RPMI7951 (cell line): ENCODE measurements around the gene SLC22A31. TPM values are rescaled to one million over a fixed set of nuclear protein-coding genes. Genes with fewer than 3 reads are reported as not detected.
A peak's percentile ranks its signal among the peaks of the same experiment; 100 is the strongest.

Experiments used
- DNase-seq: peaks from one replicate; pipeline ENCODE4 v3.0.0-alpha.2; 2012; ENCODE audit warnings: low read depth
- total RNA-seq: library from RNA; depleted of rRNA; stranded (reverse); fragments of >200 nt; shearing (Covaris generic); gene quantifications from 2 replicates; pipeline ENCODE4 v1.2.3, GENCODE V29; 2014

The SLC22A31 gene
- total RNA-seq, 1 experiment from 2014 or later = 0.12 TPM

DNA sequence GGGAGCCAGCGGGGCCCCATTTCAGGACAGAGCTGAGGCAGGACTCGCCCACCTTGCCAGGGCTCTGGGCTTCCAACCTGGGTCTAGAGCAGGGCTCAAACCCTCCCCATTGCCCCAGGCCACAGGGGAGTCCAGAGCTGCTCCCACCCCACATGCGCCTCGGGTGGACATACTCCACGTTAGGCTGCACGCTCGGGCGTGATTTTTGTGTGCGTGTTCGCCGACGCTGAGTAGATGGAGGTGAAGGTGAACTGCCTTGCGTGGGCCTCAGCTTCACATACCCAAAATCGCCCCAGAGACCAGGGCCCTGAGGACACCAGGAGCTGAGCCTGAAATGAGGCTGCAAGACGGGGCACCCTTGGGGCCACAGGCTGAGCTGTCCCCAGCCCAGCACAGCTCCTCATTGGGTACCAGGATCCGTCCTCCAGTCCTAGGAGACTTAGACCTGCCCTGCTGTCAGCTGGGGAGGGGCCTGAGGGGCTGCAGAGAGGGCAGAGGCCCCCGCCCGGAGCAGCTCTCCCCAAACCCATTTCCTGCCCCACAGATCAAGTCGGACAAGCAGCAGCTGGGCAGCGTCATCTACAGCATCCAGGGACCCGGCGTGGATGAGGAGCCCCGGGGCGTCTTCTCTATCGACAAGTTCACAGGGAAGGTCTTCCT is 20.6 kb downstream of the SLC22A31 start:
- no peak for DNase-seq

- no peak for DNase-seq
These were observed 21.2 kb downstream of the SLC22A31 start for GRCh38 chr16:89179148-89179484.

GRCh38 chr16:89178453-89179147 is 21.7 kb downstream of the SLC22A31 start:
- no peak for DNase-seq

DNA sequence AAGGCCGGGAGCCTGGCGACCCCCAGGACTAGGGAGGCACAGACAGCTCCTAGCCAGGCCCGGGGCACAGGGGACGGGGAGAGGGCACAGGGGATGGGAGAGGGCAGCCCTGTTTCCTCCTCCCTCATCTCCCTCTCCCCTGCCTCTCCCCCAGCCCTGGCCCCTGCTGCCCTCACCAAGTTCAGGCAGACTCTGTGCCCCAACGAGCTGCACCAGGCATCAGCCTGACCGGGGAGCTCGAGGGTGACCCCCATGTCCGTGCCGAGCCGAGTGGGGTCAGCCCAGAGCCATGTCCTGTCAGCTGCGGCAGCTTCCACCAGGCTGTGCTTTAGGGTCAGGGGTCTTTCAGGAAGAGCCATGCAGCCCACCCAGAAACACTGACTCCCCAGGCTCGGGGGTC is 22.8 kb downstream of the SLC22A31 start:
- no peak for DNase-seq

GRCh38 chr16:89176717-89177116 is 23.6 kb downstream of the SLC22A31 start:
- DNase-seq = no peak

GRCh38 chr16:89176147-89176690 is 24.1 kb downstream of the SLC22A31 start:
- DNase-seq = no peak

DNA sequence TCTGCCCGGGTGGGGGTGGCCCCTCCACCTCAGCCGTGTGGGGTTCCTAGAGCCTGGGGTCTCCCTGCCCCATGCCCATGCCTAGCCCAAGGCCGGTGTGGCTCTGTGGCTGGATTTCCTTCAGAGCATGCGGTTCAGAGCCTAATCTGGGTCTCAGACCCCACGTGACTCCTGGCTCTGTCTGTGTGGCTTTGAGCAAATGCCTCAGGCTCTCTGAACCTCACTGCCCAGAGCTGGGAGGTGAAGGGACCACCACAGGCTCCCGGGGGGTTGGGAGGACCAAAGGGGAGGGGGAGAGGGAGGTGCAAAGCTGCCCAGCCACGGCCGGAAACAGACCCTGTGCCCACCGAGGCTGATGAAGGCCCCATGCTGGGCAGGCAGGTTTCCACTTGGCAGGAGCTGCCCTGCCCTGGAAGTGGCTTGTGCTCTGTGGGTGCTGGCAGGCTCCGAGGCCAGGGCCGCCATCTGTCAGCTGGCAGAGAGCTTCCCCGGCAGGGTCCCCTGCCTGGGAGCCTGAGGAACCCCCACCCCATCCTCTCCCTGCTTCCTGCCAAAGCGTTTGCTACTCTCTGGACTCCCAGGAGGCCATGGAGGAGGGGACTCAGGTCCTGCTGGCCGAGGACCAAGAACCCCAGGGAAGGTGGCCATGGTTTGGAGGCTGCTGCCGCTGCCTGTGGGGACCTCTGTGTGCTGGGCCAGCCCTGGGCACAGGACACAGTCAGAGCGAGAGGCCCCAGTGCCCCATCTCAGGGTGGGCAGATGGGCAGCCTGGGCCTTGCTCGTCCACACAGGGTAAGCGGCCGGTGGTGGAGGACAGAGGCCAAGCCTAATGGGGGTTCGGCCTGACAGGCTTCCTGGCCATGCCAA is 24.8 kb downstream of the SLC22A31 start:
- DNase-seq = peak; percentile 74

DNA sequence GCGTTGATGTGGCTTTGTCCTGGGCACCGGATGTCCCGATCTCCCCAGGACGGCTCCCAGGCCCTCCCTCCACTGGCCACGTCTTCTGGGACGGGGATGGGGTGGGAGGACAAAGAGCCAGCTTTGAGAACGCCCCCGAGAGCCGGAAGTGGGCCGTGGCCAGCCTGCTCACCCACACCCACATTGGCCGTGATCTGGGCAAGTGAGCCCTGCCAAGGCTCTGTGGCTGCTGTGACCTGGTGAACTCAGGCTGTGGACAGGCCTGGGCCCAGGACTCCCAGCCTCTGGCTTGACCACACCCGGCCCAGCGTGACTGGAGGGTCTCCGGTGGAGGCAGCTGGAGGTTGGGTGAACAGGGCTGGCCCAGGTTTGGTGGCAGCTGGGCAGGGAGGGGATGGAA is 25.5 kb downstream of the SLC22A31 start:
- peak; percentile 89 for DNase-seq

GRCh38 chr16:89174055-89174827 is 26.1 kb downstream of the SLC22A31 start:
- DNase-seq = no peak

DNA sequence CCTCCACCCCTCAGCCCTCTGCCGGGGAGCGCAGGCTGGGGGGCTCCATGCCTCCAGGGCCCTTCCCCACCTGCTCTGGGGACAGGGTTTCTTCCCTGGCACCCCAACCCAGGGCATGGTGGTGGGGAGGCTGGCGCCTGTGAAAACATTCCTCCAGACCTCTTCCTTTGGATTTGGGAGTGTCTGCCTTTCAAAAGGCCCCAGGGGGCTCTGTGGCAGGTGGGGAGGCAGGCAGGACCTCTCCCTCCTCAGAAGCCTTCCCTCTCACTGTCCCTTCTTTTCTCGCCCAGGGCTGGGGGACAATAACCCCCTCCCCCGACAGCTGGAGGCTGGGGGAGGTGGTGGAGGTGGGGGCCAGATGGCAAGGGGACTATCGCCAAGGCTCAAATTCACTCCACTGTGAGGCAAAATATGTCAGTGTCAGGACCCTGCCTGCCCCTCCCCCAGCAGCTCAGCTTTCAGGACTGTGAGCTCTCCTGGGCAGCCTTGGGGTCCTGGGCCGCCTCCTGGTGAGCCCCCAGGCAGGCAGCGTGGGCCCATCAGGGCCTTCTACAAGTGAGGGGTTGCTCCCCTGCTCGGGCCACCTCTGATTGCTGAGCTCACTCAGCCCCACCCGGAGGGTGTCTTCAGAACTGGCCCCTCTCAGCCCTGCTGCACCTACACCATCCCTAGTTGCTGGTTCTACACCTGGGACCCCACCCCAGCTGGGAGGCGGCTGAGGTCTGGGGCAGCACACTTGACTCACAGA is 27.0 kb downstream of the SLC22A31 start:
- DNase-seq = no peak

GRCh38 chr16:89172528-89173173 is 27.7 kb downstream of the SLC22A31 start:
- DNase-seq = peak; percentile 56

GRCh38 chr16:89172171-89172527 is 28.2 kb downstream of the SLC22A31 start:
- DNase-seq = no peak

DNA sequence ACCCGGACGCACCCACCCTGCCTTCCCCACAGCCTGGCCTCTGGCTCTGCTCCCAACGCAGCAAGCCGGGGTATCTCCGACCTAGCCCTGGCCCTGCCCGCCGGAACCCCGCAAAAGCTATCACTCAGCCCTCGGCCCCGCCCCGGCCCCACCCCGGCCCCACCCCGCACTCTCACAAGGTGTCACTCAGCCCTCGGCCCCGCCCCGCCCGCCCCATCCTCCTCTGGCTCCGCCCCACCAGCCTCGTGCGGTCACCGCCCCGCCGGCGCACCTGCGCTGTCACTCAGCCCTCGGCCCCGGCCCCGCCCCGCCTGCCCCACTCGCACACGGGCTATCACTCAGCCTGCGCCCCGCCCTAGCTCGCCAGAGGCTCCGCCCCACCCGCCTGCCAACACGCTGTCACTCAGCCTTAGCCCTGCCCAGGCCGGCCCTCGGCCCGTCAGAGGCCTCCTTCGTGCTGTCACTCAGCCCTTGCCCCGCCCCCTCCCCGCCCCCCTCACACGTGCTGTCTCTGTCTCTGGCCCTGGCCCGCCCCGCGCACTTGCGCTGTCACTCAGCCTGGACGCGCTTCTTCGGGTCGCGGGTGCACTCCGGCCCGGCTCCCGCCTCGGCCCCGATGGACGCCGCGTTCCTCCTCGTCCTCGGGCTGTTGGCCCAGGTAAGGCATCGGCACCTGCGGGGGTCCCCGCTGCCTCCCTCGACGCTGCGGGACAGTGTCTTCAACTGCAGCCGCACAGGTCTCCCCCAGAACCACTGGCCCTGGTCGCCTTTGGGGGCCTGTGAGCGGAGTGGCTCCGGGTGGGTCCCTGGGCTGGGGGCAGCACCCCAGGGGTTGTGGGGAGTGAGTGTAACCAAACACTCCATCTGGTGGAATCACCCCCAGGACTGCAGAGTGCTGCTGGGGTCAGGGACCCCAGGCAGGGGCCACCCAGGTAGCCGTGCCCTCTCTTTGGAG is 28.8 kb downstream of the SLC22A31 start, which contains the start of gene CDH15:
Gene CDH15, plus strand, starts transcription at position 533 of the 955 bp plus-strand sequence. Its CDS starts 84 bp downstream, at position 617.
- DNase-seq = peak; percentile 86

DNA sequence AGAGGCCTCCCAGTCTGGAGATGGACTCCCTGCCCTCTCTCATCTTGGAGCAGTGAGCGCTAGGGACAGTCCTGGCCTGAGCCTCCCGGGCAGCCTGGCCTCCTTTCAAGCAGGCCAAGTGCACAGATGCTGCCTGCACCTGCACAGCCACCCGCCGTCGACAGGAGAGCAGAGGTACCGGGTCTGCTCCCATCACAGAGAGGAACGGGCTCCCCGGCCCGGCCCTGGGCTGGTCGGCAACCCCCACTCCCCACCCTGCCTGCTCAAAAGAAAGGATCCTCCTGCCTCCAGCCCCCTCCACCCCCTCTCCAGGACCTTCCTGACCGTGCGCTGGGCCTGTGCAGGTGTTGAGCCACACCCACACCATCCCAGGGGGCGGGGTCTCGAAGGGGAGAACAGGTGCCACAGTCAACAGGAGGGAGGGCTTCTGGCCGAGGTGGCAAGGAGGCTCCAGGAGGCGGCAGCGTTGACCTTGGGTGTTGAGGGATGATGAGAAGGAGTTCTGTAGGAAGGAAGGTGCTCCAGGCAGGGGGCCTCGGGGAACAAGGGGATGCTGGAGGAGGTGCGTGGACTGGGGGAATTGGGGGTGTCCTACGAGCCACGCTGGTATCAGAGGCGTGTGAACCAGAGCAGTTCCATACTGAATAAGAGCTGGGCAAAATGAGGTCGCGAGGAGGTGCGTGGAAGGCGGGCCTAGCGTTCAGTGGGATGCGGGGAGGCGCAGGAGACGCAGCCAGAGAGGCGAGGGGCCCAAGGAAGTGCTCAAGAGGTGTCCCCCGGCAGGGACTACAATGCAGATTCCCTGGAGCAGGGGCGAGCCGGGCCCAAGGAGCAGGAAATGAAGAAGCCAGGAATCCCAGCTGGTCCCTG is 29.8 kb downstream of the SLC22A31 start:
- no peak for DNase-seq

- no peak for DNase-seq
These were observed 30.6 kb downstream of the SLC22A31 start for GRCh38 chr16:89169778-89170177.

- no peak for DNase-seq
These were observed 31.8 kb downstream of the SLC22A31 start for GRCh38 chr16:89168381-89169189.

GRCh38 chr16:89167425-89167941 is 32.9 kb downstream of the SLC22A31 start:
- DNase-seq = peak; percentile 69
